Measurements from ENCODE around the gene TRMT112.

GRCh38 chr11:64334764-64335735 is 17.7 kb upstream of the TRMT112 start:
- no peak for TF ChIP-seq CTCF (IDR thresholded peaks at IDR 0.05)
- no peak for TF ChIP-seq POLR2A (IDR thresholded peaks at IDR 0.05; ENCODE audit: low read depth)

Measured in esophagus muscularis mucosa (tissue), 3 donors.